H7 (cell line): Measurements from ENCODE around the gene ZNF302. TPM values are rescaled to one million over a fixed set of nuclear protein-coding genes. Genes with fewer than 3 reads are reported as not detected.
"Not testable (repeated sequence)": the region's sequence is repeated elsewhere in the genome, so short reads cannot be mapped to it uniquely, and the experiment has no call there.

Experiments
- DNase-seq: peaks from one replicate; pipeline ENCODE4 v3.0.0; 2012
- H3K27me3 ChIP-seq: 2 replicates; pipeline ENCODE4 v1.6.0; 2011; ENCODE audit warnings: mild to moderate bottlenecking, low read length; ENCODE audit not compliant: control insufficient read depth, insufficient read depth
- H3K36me3 ChIP-seq: replicated peaks from 2 replicates; pipeline ENCODE4 v1.5.1; 2011; ENCODE audit warnings: low read length; ENCODE audit not compliant: control insufficient read depth, insufficient read depth
- H3K4me3 ChIP-seq: 2 replicates; pipeline ENCODE4 v1.5.1; 2011; ENCODE audit warnings: low read depth, mild to moderate bottlenecking, control low read depth, low read length, moderate library complexity; ENCODE audit not compliant: insufficient read depth
- total RNA-seq: library from RNA; depleted of rRNA; stranded (reverse); fragments of >200 nt; shearing (Covaris generic); gene quantifications from 2 replicates; pipeline ENCODE4 v1.2.3, GENCODE V29; 2014

The ZNF302 gene
- total RNA-seq, 1 experiment from 2014 or later, result 11.5 TPM

- not testable (repeated sequence) for DNase-seq, H3K27me3 ChIP-seq, H3K36me3 ChIP-seq, H3K4me3 ChIP-seq
Observed at GRCh38 chr19:34685266-34685665, 7.8 kb downstream of the ZNF302 start.

- no peak overlapping the region for H3K4me3 ChIP-seq
- no peak for DNase-seq
- H3K36me3 ChIP-seq, result peaks cover under 1% of the 10 kb centered on the region
Observed at GRCh38 chr19:34686455-34686854, 9.0 kb downstream of the ZNF302 start.

DNA sequence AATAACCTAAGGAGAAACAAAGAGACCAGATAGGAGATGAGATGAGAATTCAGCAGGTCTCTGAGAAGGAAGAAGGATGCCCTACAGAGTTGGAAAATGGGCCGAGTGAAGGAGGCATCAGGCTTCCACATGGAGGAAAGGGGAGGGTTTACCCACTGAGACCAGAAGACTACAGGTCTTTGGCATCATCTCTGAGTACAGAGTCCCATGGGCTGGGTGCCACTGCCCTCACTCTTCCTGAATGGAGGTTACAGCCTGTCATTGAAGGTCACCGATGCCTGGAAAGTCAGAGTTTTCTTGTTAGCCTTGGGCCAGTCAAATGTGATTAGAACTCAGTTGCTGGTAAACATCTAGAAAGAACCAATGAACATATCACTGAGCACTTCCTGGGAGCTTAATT is 9.9 kb downstream of the ZNF302 start:
- Histone ChIP-seq H3K4me3 (no peak overlapping the region), H3K36me3 (no peaks in the 10 kb centered on the region; the same call in none of the 2 replicates), H3K27me3 (no peaks in the 10 kb centered on the region)
- DNase-seq, result no peak

More at GRCh38 chr19:34686455-34686854, 9.0 kb downstream of the ZNF302 start:
- H3K27me3 ChIP-seq, result no peaks in the 10 kb centered on the region

GRCh38 chr19:34688592-34688991 is 11.1 kb downstream of the ZNF302 start:
- DNase-seq, result no peak
- no peaks in the 10 kb centered on the region; the same call in 1 of the 2 replicates for H3K36me3 ChIP-seq
- no peak overlapping the region for H3K4me3 ChIP-seq
- H3K27me3 ChIP-seq, result no peaks in the 10 kb centered on the region

DNA sequence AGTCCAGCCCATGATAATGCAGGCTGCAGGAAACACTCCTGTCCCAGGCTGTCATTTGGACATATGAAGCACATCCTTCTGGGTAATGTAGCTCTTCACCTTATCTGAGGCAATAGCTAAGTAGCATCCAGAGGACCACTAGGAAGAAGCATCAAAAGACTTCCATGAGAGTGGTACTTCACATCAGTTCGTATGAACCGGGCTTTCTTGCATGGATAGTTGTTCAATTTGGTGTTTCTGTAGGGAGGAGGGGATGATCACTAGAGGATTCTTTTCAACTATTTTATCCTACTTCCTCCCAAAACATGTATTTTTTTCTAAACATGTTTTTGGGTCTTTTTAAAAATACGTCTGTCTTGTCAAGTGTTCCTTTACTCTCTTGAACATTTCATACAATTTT is 12.9 kb downstream of the ZNF302 start:
- Histone ChIP-seq H3K36me3 (no peaks in the 10 kb centered on the region), H3K4me3 (no peak overlapping the region), H3K27me3 (no peaks in the 10 kb centered on the region)

DNA sequence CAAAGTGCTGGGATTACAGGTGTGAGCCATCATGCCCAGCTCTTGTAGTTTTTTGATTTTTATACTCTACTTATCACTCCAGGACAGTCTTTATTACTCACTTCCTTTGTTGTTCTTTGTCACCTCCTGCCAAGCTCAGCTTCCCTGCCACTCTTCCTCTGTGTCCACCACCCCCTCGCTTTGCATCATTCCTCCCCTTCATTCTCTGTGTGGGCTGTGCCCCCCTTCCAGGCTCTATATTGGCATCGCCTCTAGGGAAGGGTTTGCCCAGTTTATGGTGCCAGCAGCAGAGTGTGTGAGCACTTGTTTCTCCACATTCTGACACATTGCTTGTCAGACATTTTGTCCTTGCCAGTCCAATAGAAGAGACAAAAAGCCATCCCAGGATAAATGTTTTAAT is 15.1 kb downstream of the ZNF302 start:
- Histone ChIP-seq H3K4me3 (no peak overlapping the region), H3K27me3 (no peaks in the 10 kb centered on the region), H3K36me3 (no peaks in the 10 kb centered on the region)
- DNase-seq, result no peak

More for the DNA sequence above, 12.9 kb downstream of the ZNF302 start:
- no peak for DNase-seq

DNA sequence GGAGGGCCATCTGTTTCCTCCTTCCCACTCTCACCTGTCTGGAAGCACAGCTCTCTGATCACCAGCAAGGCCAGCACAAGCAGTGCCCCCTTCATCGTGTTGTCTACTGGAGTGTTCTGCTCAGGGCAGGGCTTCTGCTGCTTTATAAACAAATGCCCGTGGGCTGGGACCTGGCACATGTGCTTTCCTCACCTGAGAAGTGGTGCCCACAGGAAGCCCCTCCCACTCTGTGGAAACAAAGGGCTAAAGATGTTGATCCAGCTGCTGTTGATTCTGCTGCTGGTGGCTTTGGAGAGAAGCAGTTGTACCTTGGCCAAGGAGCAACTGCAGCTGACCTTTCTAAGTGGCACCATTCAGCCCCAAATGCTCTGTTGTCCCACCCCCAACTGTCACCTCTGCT is 30.2 kb downstream of the ZNF302 start:
- Histone ChIP-seq H3K36me3 (no peaks in the 10 kb centered on the region), H3K27me3 (no peaks in the 10 kb centered on the region), H3K4me3 (no peak overlapping the region)
- no peak for DNase-seq

DNA sequence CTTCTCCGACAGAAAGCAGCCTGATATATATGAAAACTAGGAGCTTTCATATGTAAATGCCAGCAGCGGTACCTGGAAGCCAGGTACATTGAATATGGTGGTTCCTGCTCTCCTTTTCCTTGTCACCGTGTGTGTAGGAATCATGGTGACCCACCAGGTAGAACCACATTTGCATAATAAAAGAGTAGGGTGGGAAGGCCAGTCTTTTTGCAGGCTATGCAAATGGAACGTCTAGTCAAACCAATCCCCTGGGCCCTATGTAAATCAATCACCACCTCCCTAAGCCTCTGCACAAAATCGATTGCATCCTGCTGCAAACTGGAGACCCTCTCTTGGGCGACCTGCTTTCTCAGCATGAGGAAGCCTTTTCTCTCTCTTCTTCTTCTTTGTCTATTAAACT is 34.4 kb downstream of the ZNF302 start:
- DNase-seq, result peak; percentile 10

GRCh38 chr19:34712395-34713261 is 35.1 kb downstream of the ZNF302 start:
- H3K4me3 ChIP-seq, result no peak overlapping the region

More for the DNA sequence above, 34.4 kb downstream of the ZNF302 start:
- Histone ChIP-seq H3K36me3 (no peaks in the 10 kb centered on the region), H3K4me3 (no peak overlapping the region), H3K27me3 (no peaks in the 10 kb centered on the region)

DNA sequence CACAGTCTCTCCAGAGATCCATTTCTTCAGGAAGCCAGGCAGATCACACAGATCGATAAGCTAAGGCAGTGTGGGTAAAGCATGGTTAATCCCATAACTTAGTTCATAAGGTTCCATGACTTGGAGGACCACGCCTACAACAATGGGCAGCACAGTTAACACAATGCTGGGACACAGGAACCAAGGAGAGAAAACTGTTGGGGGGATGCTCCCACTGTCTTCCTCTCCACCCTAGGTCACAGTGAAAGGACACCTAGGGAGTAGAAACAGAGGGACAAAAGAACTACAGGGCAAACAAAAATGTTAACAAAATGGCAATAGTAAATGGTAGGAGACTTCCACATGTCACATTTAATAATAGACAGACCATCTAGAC is 35.8 kb downstream of the ZNF302 start:
- Histone ChIP-seq H3K4me3 (no peak overlapping the region), H3K27me3 (no peaks in the 10 kb centered on the region), H3K36me3 (no peaks in the 10 kb centered on the region)
- no peak for DNase-seq

More at GRCh38 chr19:34712395-34713261, 35.1 kb downstream of the ZNF302 start:
- Histone ChIP-seq H3K27me3 (no peaks in the 10 kb centered on the region), H3K36me3 (no peaks in the 10 kb centered on the region)
- DNase-seq, result peak; percentile 57

GRCh38 chr19:34715357-34715756 is 37.9 kb downstream of the ZNF302 start:
- Histone ChIP-seq H3K27me3 (no peaks in the 10 kb centered on the region), H3K36me3 (no peaks in the 10 kb centered on the region), H3K4me3 (no peak overlapping the region)
- no peak for DNase-seq

GRCh38 chr19:34722353-34722752 is 44.9 kb downstream of the ZNF302 start:
- no peak for DNase-seq
- Histone ChIP-seq H3K36me3 (no peaks in the 10 kb centered on the region), H3K27me3 (no peaks in the 10 kb centered on the region), H3K4me3 (no peak overlapping the region)

DNA sequence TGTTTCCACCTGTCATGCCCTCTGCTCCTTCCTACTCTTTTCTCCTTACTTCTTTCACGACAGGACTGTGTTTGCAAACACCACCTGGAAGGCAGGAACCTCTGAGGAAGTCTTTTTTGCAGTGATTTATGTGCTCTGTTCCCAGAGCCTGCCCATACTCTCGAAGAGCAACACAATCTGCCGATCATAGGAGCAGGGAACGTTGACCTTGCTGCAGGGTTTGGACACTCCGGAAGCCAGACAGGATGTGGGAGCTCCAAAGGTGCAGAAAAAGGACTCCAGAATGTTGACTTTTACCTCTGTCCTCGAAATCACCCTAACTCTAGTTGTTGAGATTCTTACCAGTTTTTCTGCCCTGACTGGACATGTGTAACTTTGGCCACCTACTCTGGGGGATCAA is 47.9 kb downstream of the ZNF302 start:
- Histone ChIP-seq H3K27me3 (no peaks in the 10 kb centered on the region), H3K4me3 (no peak overlapping the region), H3K36me3 (no peaks in the 10 kb centered on the region)
- DNase-seq, result no peak

GRCh38 chr19:34731019-34731829 is 53.7 kb downstream of the ZNF302 start:
- Histone ChIP-seq H3K36me3 (no peaks in the 10 kb centered on the region), H3K4me3 (no peak overlapping the region), H3K27me3 (no peaks in the 10 kb centered on the region)
- DNase-seq, result peak; percentile 11

- no peak overlapping the region for H3K4me3 ChIP-seq
- no peak for DNase-seq
- H3K27me3 ChIP-seq, result no peaks in the 10 kb centered on the region
- H3K36me3 ChIP-seq, result no peaks in the 10 kb centered on the region
Observed at GRCh38 chr19:34731964-34732363, 54.5 kb downstream of the ZNF302 start.
